GM23248 (cell line): ENCODE measurements around the gene CEP112. TPM values are rescaled to one million over a fixed set of nuclear protein-coding genes. Genes with fewer than 3 reads are reported as not detected.

Experiments used
- DNase-seq: peaks from one replicate; pipeline ENCODE4 v3.0.0-alpha.2; 2015
- H2AFZ ChIP-seq: fragments of 200-600 bp; sonication (generic); 2 replicates; pipeline ENCODE4 v1.6.1; 2016; ENCODE audit warnings: antibody characterized with exemption
- H3F3A ChIP-seq: fragments of 200-600 bp; sonication (generic); 2 replicates; pipeline ENCODE4 v1.6.1; 2016; ENCODE audit warnings: mild to moderate bottlenecking, antibody characterized with exemption, mixed run types; ENCODE audit not compliant: insufficient read depth
- H3K27ac ChIP-seq: fragments of 200-600 bp; sonication (generic); 2 replicates; pipeline ENCODE4 v1.5.1; 2016; ENCODE audit warnings: mild to moderate bottlenecking
- H3K27me3 ChIP-seq: fragments of 200-600 bp; sonication (generic); replicated peaks from 2 replicates; pipeline ENCODE4 v1.6.1; 2016; ENCODE audit warnings: mild to moderate bottlenecking; ENCODE audit not compliant: insufficient read depth
- H3K36me3 ChIP-seq: fragments of 200-600 bp; sonication (generic); 2 replicates; pipeline ENCODE4 v1.6.1; 2016; ENCODE audit warnings: low read depth, mild to moderate bottlenecking
- H3K4me1 ChIP-seq: fragments of 200-600 bp; sonication (generic); 2 replicates; pipeline ENCODE4 v1.6.1; 2016; ENCODE audit warnings: mild to moderate bottlenecking; ENCODE audit not compliant: insufficient read depth
- H3K4me2 ChIP-seq: fragments of 200-600 bp; sonication (generic); one replicate; pipeline ENCODE4 v1.6.1; 2016; ENCODE audit warnings: mild to moderate bottlenecking; ENCODE audit not compliant: unreplicated experiment
- H3K4me3 ChIP-seq: fragments of 200-600 bp; sonication (generic); 2 replicates; pipeline ENCODE4 v1.5.1; 2016; ENCODE audit warnings: mild to moderate bottlenecking
- H3K79me2 ChIP-seq: fragments of 200-600 bp; sonication (generic); 2 replicates; pipeline ENCODE4 v1.6.1; 2016; ENCODE audit warnings: mild to moderate bottlenecking; ENCODE audit not compliant: insufficient read depth
- H3K9ac ChIP-seq: fragments of 200-600 bp; sonication (generic); 2 replicates; pipeline ENCODE4 v1.6.1; 2016; ENCODE audit warnings: mild to moderate bottlenecking
- H3K9me2 ChIP-seq: fragments of 200-600 bp; sonication (generic); 2 replicates; pipeline ENCODE4 v1.6.1; 2016; ENCODE audit warnings: mixed run types, mild to moderate bottlenecking, moderate library complexity; ENCODE audit not compliant: insufficient read depth
- H3K9me3 ChIP-seq: fragments of 200-600 bp; sonication (generic); one replicate; pipeline ENCODE4 v1.6.1; 2017; ENCODE audit warnings: low read depth
- H4K20me1 ChIP-seq: fragments of 200-600 bp; sonication (generic); 2 replicates; pipeline ENCODE4 v1.6.0; 2016; ENCODE audit not compliant: insufficient read depth
- EZH2 ChIP-seq: fragments of 200-600 bp; sonication (generic); IDR thresholded peaks from 2 replicates; pipeline ENCODE4 v1.6.1; 2018; ENCODE audit warnings: antibody characterized with exemption, mild to moderate bottlenecking; ENCODE audit not compliant: insufficient read depth, poor library complexity, severe bottlenecking
- EZH2phosphoT487 ChIP-seq: fragments of 200-600 bp; sonication (generic); IDR thresholded peaks from 2 replicates; pipeline ENCODE4 v1.6.1; 2018; ENCODE audit warnings: antibody characterized with exemption, moderate library complexity, mild to moderate bottlenecking, low read depth; ENCODE audit not compliant: insufficient read depth
- WGBS, 2 experiments: methylation state at CpG; one replicate each; pipeline ENCODE4 v1.1.6; 2015 to 2017; ENCODE audit warnings: low lambda C conversion rate in 2 of 2, low coverage in 1 of 2; ENCODE audit errors: missing lambda C conversion rate in 2 of 2; 5-methylcytosine and 5-hydroxymethylcytosine counted together
- in situ Hi-C: fragments of 300-500 bp; cut with MboI; formaldehyde crosslinking; loops from 2 replicates; pipeline ENCODE4 v1.15.0; 2020
- polyA plus RNA-seq: library from polyadenylated mRNA; unstranded; fragments of >200 nt; fragmentation: Nextera tagmentation; extraction: Ambion mirVana; gene quantifications from 2 replicates; pipeline ENCODE4 v1.2.1, GENCODE V29; 2016
- total RNA-seq: library from RNA; depleted of rRNA; stranded (reverse); fragments of >200 nt; shearing (Covaris generic); gene quantifications from 2 replicates; pipeline ENCODE4 v1.2.3, GENCODE V29; 2014; rRNA removed

CEP112 gene
- total RNA-seq = 6.6 and 14.8 TPM in 2 replicates
- 7.2 and 8.1 TPM in 2 replicates for polyA plus RNA-seq

GRCh38 chr17:66191593-66192377, at the start of gene CEP112:
Gene CEP112, minus strand, starts transcription at chr17:66192133.
- no peaks in the 10 kb centered on the region for H4K20me1 ChIP-seq
- no peaks in the 10 kb centered on the region for H3K27me3 ChIP-seq
- peak; percentile 80 for DNase-seq
- peak within 1 kb of the TSS; percentile 85 for H3K9ac ChIP-seq
- peaks cover 23% of the 10 kb centered on the region for H3F3A ChIP-seq
- WGBS, 2 experiments = 2% methylated on average over 62 to 68 of the region's 83 CpGs
- H3K4me2 ChIP-seq = peak within 1 kb of the TSS; percentile 86
- no peaks in the 10 kb centered on the region for H3K9me2 ChIP-seq
- peak within 1 kb of the TSS; percentile 86 for H2AFZ ChIP-seq
- H3K9me3 ChIP-seq = no peaks in the 10 kb centered on the region
- H3K79me2 ChIP-seq = peaks cover 13% of the 10 kb centered on the region
- H3K4me1 ChIP-seq = peaks cover 12% of the 10 kb centered on the region
- H3K36me3 ChIP-seq = no peaks in the 10 kb centered on the region
- H3K4me3 ChIP-seq = peak within 1 kb of the TSS; percentile 79
- in situ Hi-C loops = no loop called here
- peak within 1 kb of the TSS; percentile 38 for H3K27ac ChIP-seq
- TF ChIP-seq EZH2 = no peak
- TF ChIP-seq EZH2phosphoT487 = no peak

- Histone ChIP-seq H4K20me1 (no peaks in the 10 kb centered on the region), H3K9ac (no peak overlapping the region), H3K36me3 (no peaks in the 10 kb centered on the region), H3K27ac (no peak overlapping the region), H3K79me2 (no peaks in the 10 kb centered on the region), H3F3A (peaks cover 14% of the 10 kb centered on the region; the same call in 1 of the 2 replicates), H3K27me3 (no peaks in the 10 kb centered on the region), H3K4me3 (no peak overlapping the region), H3K9me2 (no peaks in the 10 kb centered on the region), H3K4me1 (peaks cover 8% of the 10 kb centered on the region; the same call in 1 of the 2 replicates), H3K4me2 (peak overlapping the region; percentile 11), H3K9me3 (no peaks in the 10 kb centered on the region), H2AFZ (no peak overlapping the region)
- 50% methylated on average over 3 of the region's 3 CpGs for WGBS, 2 experiments
- in situ Hi-C loops = no loop called here
- TF ChIP-seq EZH2phosphoT487 (no peak), EZH2 (no peak)
- DNase-seq = peak; percentile 34
Observed at GRCh38 chr17:66240630-66241029, 48.7 kb upstream of the CEP112 start.

- H3K4me2 ChIP-seq = no peak overlapping the region
Observed at GRCh38 chr17:66240013-66240412, 48.1 kb upstream of the CEP112 start.

GRCh38 chr17:66235377-66235994, 43.6 kb upstream of the CEP112 start:
- Histone ChIP-seq H3K9me3 (no peaks in the 10 kb centered on the region), H3K36me3 (no peaks in the 10 kb centered on the region), H3K27me3 (peaks cover 3% of the 10 kb centered on the region; the same call in 1 of the 2 replicates), H3K27ac (no peak overlapping the region), H3K4me3 (no peak overlapping the region), H3K79me2 (no peaks in the 10 kb centered on the region), H3K4me2 (no peak overlapping the region), H3K9me2 (no peaks in the 10 kb centered on the region), H3K9ac (no peak overlapping the region), H3K4me1 (peaks cover 2% of the 10 kb centered on the region; the same call in 1 of the 2 replicates), H3F3A (peaks cover 8% of the 10 kb centered on the region; the same call in 1 of the 2 replicates), H2AFZ (no peak overlapping the region), H4K20me1 (no peaks in the 10 kb centered on the region)
- no peak for DNase-seq
- no peak for TF ChIP-seq EZH2
- in situ Hi-C loops = no loop called here
- 88 to 90% methylated on average over 3 of the region's 3 CpGs for WGBS, 2 experiments

More at GRCh38 chr17:66240013-66240412, 48.1 kb upstream of the CEP112 start:
- 59 to 68% methylated on average over 6 of the region's 6 CpGs for WGBS, 2 experiments
- H3K27me3 ChIP-seq = no peaks in the 10 kb centered on the region
- no peaks in the 10 kb centered on the region for H3K79me2 ChIP-seq
- H3K4me3 ChIP-seq = no peak overlapping the region
- H3F3A ChIP-seq = peaks cover 14% of the 10 kb centered on the region; the same call in 1 of the 2 replicates
- TF ChIP-seq EZH2phosphoT487 (no peak), EZH2 (no peak)
- in situ Hi-C loops = no loop called here
- H2AFZ ChIP-seq = no peak overlapping the region
- no peak overlapping the region for H3K27ac ChIP-seq
- H3K9me3 ChIP-seq = no peaks in the 10 kb centered on the region
- no peaks in the 10 kb centered on the region for H4K20me1 ChIP-seq
- peaks cover 8% of the 10 kb centered on the region; the same call in 1 of the 2 replicates for H3K4me1 ChIP-seq
- H3K36me3 ChIP-seq = no peaks in the 10 kb centered on the region
- H3K9me2 ChIP-seq = no peaks in the 10 kb centered on the region
- DNase-seq = no peak
- no peak overlapping the region for H3K9ac ChIP-seq
